Measurements from ENCODE around the gene CACNG6. TPM values are rescaled to one million over a fixed set of nuclear protein-coding genes. Genes with fewer than 3 reads are reported as not detected.

Gene CACNG6
- total and polyA plus RNA-seq, 2 donors (not counting 3 experiments of a cell fraction or from before 2014, with no cell fraction given) = 5.0 to 5.4 TPM

DNA sequence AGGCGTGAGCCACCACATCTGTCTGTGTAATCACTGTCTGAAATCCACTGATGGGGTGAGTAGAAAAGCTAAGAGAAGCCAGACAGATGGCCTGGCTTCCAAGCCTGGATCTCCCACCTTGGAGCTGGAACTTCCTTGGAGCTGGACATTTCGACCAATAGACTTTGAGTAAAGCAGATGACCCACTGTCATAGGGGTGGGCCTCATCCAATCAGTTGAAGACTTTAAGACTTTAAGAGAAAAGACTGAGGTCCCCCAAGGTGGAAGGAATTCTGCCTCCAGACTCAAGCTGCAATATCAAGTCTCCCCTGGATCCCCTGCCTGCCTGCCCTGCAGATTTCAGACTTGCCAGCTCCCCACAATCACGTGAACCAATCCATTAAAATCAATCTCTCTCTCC lies 51.6 kb downstream of the CACNG6 start:
- no peak for TF ChIP-seq JUN (IDR thresholded peaks at IDR 0.05; ENCODE audit: borderline replicate concordance, insufficient read depth, insufficient read length, low read depth)
- H3K79me2 ChIP-seq (ENCODE audit: control insufficient read depth, insufficient read depth, low read length) = no peaks in the 10 kb centered on the region
- no peak overlapping the region for H3K4me2 ChIP-seq (ENCODE audit: insufficient read depth, low read length)
- no peak overlapping the region for H3K4me3 ChIP-seq (replicated peaks in 1 of 3; ENCODE audit: insufficient read depth in 1 of 3, low read depth in 1 of 3, low read length in 3 of 3)
- H3K9ac ChIP-seq (replicated peaks; ENCODE audit: extremely low read depth, insufficient read depth, low read length) = no peak overlapping the region
- H3K4me1 ChIP-seq (ENCODE audit: control insufficient read depth, extremely low read depth, insufficient read depth, low read length) = peaks cover 7% of the 10 kb centered on the region
- no peak for DNase-seq (ENCODE audit: low read depth, low spot score)
- no peak for FAIRE-seq
- H3K27ac ChIP-seq (ENCODE audit: insufficient read depth, low read depth, low read length) = no peak overlapping the region
- no TSS peak for BruUV-seq (replicated peaks)
- H3K36me3 ChIP-seq (ENCODE audit: control insufficient read depth in 2 of 2, extremely low read depth in 1 of 2, insufficient read depth in 2 of 2, low read length in 2 of 2) = no peaks in the 10 kb centered on the region
- no peaks in the 10 kb centered on the region for H3K9me3 ChIP-seq (replicated peaks; ENCODE audit: control insufficient read depth, insufficient read depth, low read length)
- CTCF ChIA-PET = interaction anchor here (1.0 to 5.4 kb wide), 6 partner anchors 11 to 250 kb away, joined by 3 to 44 read pairs (median 4); no protein-coding TSS in a partner anchor
- H3K9me1 ChIP-seq (replicated peaks; ENCODE audit: control insufficient read depth, extremely low read depth, insufficient read depth, low read length) = no peaks in the 10 kb centered on the region
- dilution Hi-C loops (cut with MboI; ENCODE audit: extremely low pct_ligation_motif_present, low sequenced_read_pairs) = no loop called here
- intact Hi-C loops (cut with micrococcal nuclease) = no loop called here
- no peaks in the 10 kb centered on the region for H4K20me1 ChIP-seq (replicated peaks; ENCODE audit: control insufficient read depth, extremely low read depth, insufficient read depth, low read length)
- POLR2A ChIA-PET = no interaction called here
- H3K27me3 ChIP-seq (ENCODE audit: control insufficient read depth in 2 of 2, insufficient read depth in 2 of 2, low read length in 2 of 2) = peaks cover 14 to 28% of the 10 kb centered on the region in 2 experiments
- no peak overlapping the region for H2AFZ ChIP-seq (ENCODE audit: low read depth, low read length)

DNA sequence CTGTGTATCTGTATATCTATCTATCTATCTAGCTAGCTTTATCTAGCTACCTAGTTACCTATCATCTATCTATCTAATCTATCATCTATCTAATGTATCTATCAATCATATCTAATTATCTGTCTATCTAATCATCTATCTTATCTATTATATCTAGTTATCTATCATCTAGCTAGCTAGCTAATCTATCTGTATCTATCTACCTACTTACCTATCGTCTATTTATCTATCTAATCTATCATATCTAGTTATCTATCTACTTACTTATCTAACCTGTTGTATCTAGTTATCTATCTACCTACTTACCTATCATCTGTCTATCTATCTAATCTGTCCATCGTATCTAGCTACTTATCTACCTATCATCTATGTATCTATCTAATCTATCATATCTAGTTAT lies 54.3 kb downstream of the CACNG6 start:
- TF ChIP-seq FOS (IDR thresholded peaks at IDR 0.05; ENCODE audit: borderline replicate concordance, insufficient read depth, low read length) = no peak
- no peak for TF ChIP-seq POLR2A (IDR thresholded peaks at IDR 0.05; ENCODE audit: low read depth, low read length)
- TF ChIP-seq, protein P1, sequence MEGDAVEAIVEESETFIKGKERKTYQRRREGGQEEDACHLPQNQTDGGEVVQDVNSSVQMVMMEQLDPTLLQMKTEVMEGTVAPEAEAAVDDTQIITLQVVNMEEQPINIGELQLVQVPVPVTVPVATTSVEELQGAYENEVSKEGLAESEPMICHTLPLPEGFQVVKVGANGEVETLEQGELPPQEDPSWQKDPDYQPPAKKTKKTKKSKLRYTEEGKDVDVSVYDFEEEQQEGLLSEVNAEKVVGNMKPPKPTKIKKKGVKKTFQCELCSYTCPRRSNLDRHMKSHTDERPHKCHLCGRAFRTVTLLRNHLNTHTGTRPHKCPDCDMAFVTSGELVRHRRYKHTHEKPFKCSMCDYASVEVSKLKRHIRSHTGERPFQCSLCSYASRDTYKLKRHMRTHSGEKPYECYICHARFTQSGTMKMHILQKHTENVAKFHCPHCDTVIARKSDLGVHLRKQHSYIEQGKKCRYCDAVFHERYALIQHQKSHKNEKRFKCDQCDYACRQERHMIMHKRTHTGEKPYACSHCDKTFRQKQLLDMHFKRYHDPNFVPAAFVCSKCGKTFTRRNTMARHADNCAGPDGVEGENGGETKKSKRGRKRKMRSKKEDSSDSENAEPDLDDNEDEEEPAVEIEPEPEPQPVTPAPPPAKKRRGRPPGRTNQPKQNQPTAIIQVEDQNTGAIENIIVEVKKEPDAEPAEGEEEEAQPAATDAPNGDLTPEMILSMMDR (IDR thresholded peaks at IDR 0.05; ENCODE audit: extremely low read depth in 1 of 2, insufficient read depth in 1 of 2, low read depth in 1 of 2, low read length in 2 of 2) = no peak
- no peak for TF ChIP-seq JUN (IDR thresholded peaks at IDR 0.05; ENCODE audit: borderline replicate concordance, insufficient read depth, insufficient read length, low read depth)
- TF ChIP-seq GATA2 (IDR thresholded peaks at IDR 0.05; ENCODE audit: insufficient read depth, insufficient read length, low read depth, low read length) = no peak
- no peaks in the 10 kb centered on the region for H3K9me1 ChIP-seq (replicated peaks; ENCODE audit: control insufficient read depth, extremely low read depth, insufficient read depth, low read length)
- no peak overlapping the region for H3K9ac ChIP-seq (replicated peaks; ENCODE audit: extremely low read depth, insufficient read depth, low read length)
- no peak overlapping the region for H3K4me3 ChIP-seq (replicated peaks in 1 of 3; ENCODE audit: insufficient read depth in 1 of 3, low read depth in 1 of 3, low read length in 3 of 3)
- H3K4me1 ChIP-seq (ENCODE audit: control insufficient read depth, extremely low read depth, insufficient read depth, low read length) = peaks cover under 1% of the 10 kb centered on the region
- CTCF ChIA-PET = interaction anchor here (2.4 to 3.8 kb wide), 2 partner anchors 16 to 252 kb away, joined by 8 to 18 read pairs; no protein-coding TSS in a partner anchor
- intact Hi-C loops (cut with micrococcal nuclease) = no loop called here
- no peaks in the 10 kb centered on the region for H3K79me2 ChIP-seq (ENCODE audit: control insufficient read depth, insufficient read depth, low read length)
- FAIRE-seq (no peak), DNase-seq (ENCODE audit: low read depth, low spot score) (no peak)
- no peak overlapping the region for H2AFZ ChIP-seq (ENCODE audit: low read depth, low read length)
- dilution Hi-C loops (cut with MboI; ENCODE audit: extremely low pct_ligation_motif_present, low sequenced_read_pairs) = no loop called here
- H3K4me2 ChIP-seq (ENCODE audit: insufficient read depth, low read length) = no peak overlapping the region
- POLR2A ChIA-PET = no interaction called here
- H4K20me1 ChIP-seq (replicated peaks; ENCODE audit: control insufficient read depth, extremely low read depth, insufficient read depth, low read length) = no peaks in the 10 kb centered on the region
- no peaks in the 10 kb centered on the region for H3K9me3 ChIP-seq (replicated peaks; ENCODE audit: control insufficient read depth, insufficient read depth, low read length)
- no peak overlapping the region for H3K27ac ChIP-seq (ENCODE audit: insufficient read depth, low read depth, low read length)
- no TSS peak for BruUV-seq (replicated peaks)
- peaks cover 19 to 32% of the 10 kb centered on the region in 2 experiments for H3K27me3 ChIP-seq (ENCODE audit: control insufficient read depth in 2 of 2, insufficient read depth in 2 of 2, low read length in 2 of 2)
- H3K36me3 ChIP-seq (ENCODE audit: control insufficient read depth in 2 of 2, extremely low read depth in 1 of 2, insufficient read depth in 2 of 2, low read length in 2 of 2) = no peaks in the 10 kb centered on the region

Data from endothelial cell of umbilical vein (primary cell).